ENCODE data around the gene FAM50A.
A peak's percentile ranks its signal among the peaks of the same experiment; 100 is the strongest.

The FAM50A gene

GRCh38 chrX:154413142-154413541 is 30.8 kb upstream of the FAM50A start:
- no peak for DNase-seq

GRCh38 chrX:154417157-154417556 is 26.8 kb upstream of the FAM50A start:
- DNase-seq = no peak

GRCh38 chrX:154419189-154419588 is 24.8 kb upstream of the FAM50A start:
- no peak for DNase-seq

- no peak for DNase-seq
Observed at GRCh38 chrX:154419688-154420401, 24.1 kb upstream of the FAM50A start.

- DNase-seq = no peak
Observed at GRCh38 chrX:154420402-154420756, 23.6 kb upstream of the FAM50A start.

- DNase-seq = no peak
Observed at GRCh38 chrX:154426916-154427770, 16.8 kb upstream of the FAM50A start.

GRCh38 chrX:154428176-154429171 is 15.5 kb upstream of the FAM50A start, which contains the start of gene ATP6AP1:
ATP6AP1 (plus strand) TSS chrX:154428677; CDS start chrX:154428693, 16 bp downstream.
- peak; percentile 77 to 80 for DNase-seq

- no peak for DNase-seq
Observed at GRCh38 chrX:154429711-154430110, 14.2 kb upstream of the FAM50A start.

GRCh38 chrX:154430479-154430878 is 13.5 kb upstream of the FAM50A start:
- DNase-seq = no peak

- DNase-seq = no peak
Observed at GRCh38 chrX:154430916-154431315, 13.0 kb upstream of the FAM50A start.

- DNase-seq = no peak
Observed at GRCh38 chrX:154431341-154431740, 12.6 kb upstream of the FAM50A start.

GRCh38 chrX:154432210-154432609 is 11.7 kb upstream of the FAM50A start:
- no peak for DNase-seq

GRCh38 chrX:154433605-154434004 is 10.3 kb upstream of the FAM50A start:
- DNase-seq = no peak

- no peak for DNase-seq
Observed at GRCh38 chrX:154434394-154435168, 9.4 kb upstream of the FAM50A start.

GRCh38 chrX:154435171-154435733 is 8.7 kb upstream of the FAM50A start:
- DNase-seq = no peak

- DNase-seq = peak in 1 of 2 donors; percentile 29
Observed at GRCh38 chrX:154436374-154436982, 7.5 kb upstream of the FAM50A start.

GRCh38 chrX:154436983-154437752 is 6.8 kb upstream of the FAM50A start, which contains the start of gene GDI1:
GDI1 (plus strand) TSS chrX:154437154; CDS start chrX:154437255, 101 bp downstream.
- peak; percentile 36 to 44 for DNase-seq

- DNase-seq = no peak
Observed at GRCh38 chrX:154437971-154438893, 5.7 kb upstream of the FAM50A start.

- DNase-seq = no peak
Observed at GRCh38 chrX:154439841-154440240, 4.1 kb upstream of the FAM50A start.

All from stimulated activated CD4-positive, alpha-beta T cell treated with anti-CD3 and anti-CD28 coated beads, Interleukin-2, amount 100 ng/mL, for 48 hours (primary cell).